ENCODE data around the gene APOOL. TPM values are rescaled to one million over a fixed set of nuclear protein-coding genes. Genes with fewer than 3 reads are reported as not detected.

Gene APOOL
- total RNA-seq, 1 experiment from 2014 or later, result 15.4 TPM

GRCh38 chrX:85113746-85114145 lies 110.1 kb downstream of the APOOL start:
- BruUV-seq (replicated peaks), result no TSS peak
- no peak overlapping the region for H3K27ac ChIP-seq (ENCODE audit: low read length)
- H3K9me2 ChIP-seq (replicated peaks; ENCODE audit: low read length), result no peaks in the 10 kb centered on the region
- H3F3A ChIP-seq (ENCODE audit: low read length, unreplicated experiment), result no peaks in the 10 kb centered on the region
- H3K27me3 ChIP-seq (ENCODE audit: low read length), result no peaks in the 10 kb centered on the region
- H3K4me1 ChIP-seq (ENCODE audit: insufficient read depth, low read length), result no peaks in the 10 kb centered on the region
- H3K79me2 ChIP-seq (ENCODE audit: low read length), result no peaks in the 10 kb centered on the region
- H3K9ac ChIP-seq (ENCODE audit: low read length), result no peak overlapping the region
- no peaks in the 10 kb centered on the region for H4K20me1 ChIP-seq (ENCODE audit: low read length)
- CTCF ChIA-PET, result interaction anchor here (0.5 to 1.6 kb wide), 2 partner anchors 30 to 431 kb away, joined by 4 to 9 read pairs; no protein-coding TSS in a partner anchor
- intact Hi-C loops (cut with micrococcal nuclease), result no loop called here
- H3K36me3 ChIP-seq (ENCODE audit: low read depth, low read length), result no peaks in the 10 kb centered on the region
- no peak overlapping the region for H2AFZ ChIP-seq (ENCODE audit: low read length)
- TF ChIP-seq EZH2phosphoT487 (IDR thresholded peaks at IDR 0.05; ENCODE audit: borderline replicate concordance, low read length), result no peak
- no peak for TF ChIP-seq EZH2 (IDR thresholded peaks at IDR 0.05; ENCODE audit: low read length, unreplicated experiment)
- TF ChIP-seq CTCF (conservative IDR thresholded peaks at IDR 0.05; ENCODE audit: low read depth, low read length), result no peak
- no peak for ATAC-seq
- no peak for DNase-seq
- H3K4me3 ChIP-seq (ENCODE audit: low read length), result no peak overlapping the region
- H3K9me3 ChIP-seq (ENCODE audit: low read length), result no peaks in the 10 kb centered on the region
- POLR2A ChIA-PET (ENCODE audit: unreplicated experiment), result no interaction called here
- H3K4me2 ChIP-seq (ENCODE audit: low read length), result no peak overlapping the region

- BruUV-seq (replicated peaks), result no TSS peak
- no peaks in the 10 kb centered on the region for H3K36me3 ChIP-seq (ENCODE audit: low read depth, low read length)
- H3K9me2 ChIP-seq (replicated peaks; ENCODE audit: low read length), result no peaks in the 10 kb centered on the region
- H4K20me1 ChIP-seq (ENCODE audit: low read length), result no peaks in the 10 kb centered on the region
- intact Hi-C loops (cut with micrococcal nuclease), result no loop called here
- no peaks in the 10 kb centered on the region for H3F3A ChIP-seq (ENCODE audit: low read length, unreplicated experiment)
- H2AFZ ChIP-seq (ENCODE audit: low read length), result no peak overlapping the region
- no peak for DNase-seq
- no peaks in the 10 kb centered on the region for H3K27me3 ChIP-seq (ENCODE audit: low read length)
- no peak overlapping the region for H3K9ac ChIP-seq (ENCODE audit: low read length)
- H3K27ac ChIP-seq (ENCODE audit: low read length), result no peak overlapping the region
- no peak overlapping the region for H3K4me2 ChIP-seq (ENCODE audit: low read length)
- no peaks in the 10 kb centered on the region for H3K9me3 ChIP-seq (ENCODE audit: low read length)
- CTCF ChIA-PET, result no interaction called here
- no peak overlapping the region for H3K4me3 ChIP-seq (ENCODE audit: low read length)
- no peaks in the 10 kb centered on the region for H3K4me1 ChIP-seq (ENCODE audit: insufficient read depth, low read length)
- no peak for ATAC-seq
- POLR2A ChIA-PET (ENCODE audit: unreplicated experiment), result no interaction called here
- TF ChIP-seq CTCF (conservative IDR thresholded peaks at IDR 0.05; ENCODE audit: low read depth, low read length), result no peak
- no peak for TF ChIP-seq EZH2 (IDR thresholded peaks at IDR 0.05; ENCODE audit: low read length, unreplicated experiment)
- TF ChIP-seq EZH2phosphoT487 (IDR thresholded peaks at IDR 0.05; ENCODE audit: borderline replicate concordance, low read length), result no peak
- no peaks in the 10 kb centered on the region for H3K79me2 ChIP-seq (ENCODE audit: low read length)
Measured at GRCh38 chrX:85114171-85114570, 110.5 kb downstream of the APOOL start.

GRCh38 chrX:85114776-85115175 lies 111.1 kb downstream of the APOOL start:
- Histone ChIP-seq H3K4me1 (ENCODE audit: insufficient read depth, low read length) (no peaks in the 10 kb centered on the region), H2AFZ (ENCODE audit: low read length) (no peak overlapping the region), H3K36me3 (ENCODE audit: low read depth, low read length) (no peaks in the 10 kb centered on the region), H3K27ac (ENCODE audit: low read length) (no peak overlapping the region), H3K4me2 (ENCODE audit: low read length) (no peak overlapping the region), H3K9me3 (ENCODE audit: low read length) (no peaks in the 10 kb centered on the region), H3K9ac (ENCODE audit: low read length) (no peak overlapping the region), H3K9me2 (replicated peaks; ENCODE audit: low read length) (no peaks in the 10 kb centered on the region), H3F3A (ENCODE audit: low read length, unreplicated experiment) (no peaks in the 10 kb centered on the region), H3K27me3 (ENCODE audit: low read length) (no peaks in the 10 kb centered on the region), H3K79me2 (ENCODE audit: low read length) (no peaks in the 10 kb centered on the region), H3K4me3 (ENCODE audit: low read length) (no peak overlapping the region), H4K20me1 (ENCODE audit: low read length) (no peaks in the 10 kb centered on the region)
- ChIA-PET POLR2A (ENCODE audit: unreplicated experiment) (no interaction called here), CTCF (no interaction called here)
- no peak for ATAC-seq
- peak; percentile 6 for DNase-seq
- no TSS peak for BruUV-seq (replicated peaks)
- TF ChIP-seq CTCF (conservative IDR thresholded peaks at IDR 0.05; ENCODE audit: low read depth, low read length), result no peak; the same call in 1 of the 2 replicates
- TF ChIP-seq EZH2phosphoT487 (IDR thresholded peaks at IDR 0.05; ENCODE audit: borderline replicate concordance, low read length), result no peak
- TF ChIP-seq EZH2 (IDR thresholded peaks at IDR 0.05; ENCODE audit: low read length, unreplicated experiment), result no peak
- intact Hi-C loops (cut with micrococcal nuclease), result no loop called here

Data from PC-3 (cell line).